ENCODE measurements around the gene SUFU.

DNA sequence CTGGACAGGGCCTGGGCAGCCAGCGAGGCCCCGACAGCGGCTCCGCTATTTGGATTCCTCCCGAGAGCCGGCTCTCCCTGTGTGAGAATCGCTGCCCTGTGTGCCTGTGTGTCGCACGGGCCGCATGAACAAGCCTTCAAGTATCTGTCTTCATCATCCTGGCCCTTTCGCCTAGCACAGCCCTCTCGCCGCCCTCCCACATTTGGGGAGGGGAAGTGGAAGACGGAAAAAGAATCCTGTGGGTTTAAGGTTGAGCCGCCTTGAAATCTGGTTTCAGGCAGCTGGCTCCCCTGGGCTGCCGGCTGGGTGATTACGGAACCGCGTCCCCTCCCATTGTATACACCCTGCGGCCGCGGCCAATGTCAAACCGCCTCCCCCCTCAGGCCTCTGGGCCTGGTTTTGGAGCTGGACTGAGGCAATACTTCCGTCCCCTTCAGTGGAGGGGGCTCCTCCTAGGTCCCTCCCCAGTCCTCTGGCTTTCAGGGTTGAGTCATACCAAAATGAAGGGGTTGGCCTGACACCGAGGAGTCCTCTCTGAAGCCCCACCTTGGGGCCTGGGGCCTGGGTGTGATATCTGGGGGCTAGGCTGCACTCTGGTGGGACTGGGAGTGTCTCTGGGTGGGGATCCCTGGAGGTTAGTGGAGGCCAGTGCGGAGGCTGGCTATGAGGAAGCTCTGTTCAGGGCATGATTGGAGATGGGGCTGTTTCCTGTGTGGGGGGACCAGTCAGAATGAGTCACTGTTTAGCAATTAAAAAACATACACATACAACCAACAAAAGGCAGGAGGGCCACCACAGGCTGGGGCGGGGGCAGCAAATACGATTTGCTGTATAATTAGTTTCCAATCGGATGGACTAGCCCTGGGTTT is 142.2 kb downstream of the SUFU start:
- TF ChIP-seq CTCF (IDR thresholded peaks at IDR 0.05): peak in 1 of 7 experiments; percentile 5
- TF ChIP-seq POLR2A (IDR thresholded peaks at IDR 0.05): peak in 1 of 4 donors; percentile 7
- TF ChIP-seq POLR2AphosphoS5 (IDR thresholded peaks at IDR 0.05): peak; percentile 70 to 87 (median 77)
- no peak for TF ChIP-seq EP300 (IDR thresholded peaks at IDR 0.05)

Data from stomach (tissue), 4 donors.